HL-60 (cell line): Measurements from ENCODE around the gene RPL19.

Experiments
- CTCF ChIP-seq: IDR thresholded peaks from one replicate; pipeline ENCODE4 v1.5.1; 2011; ENCODE audit warnings: low read length, control low read depth, inconsistent platforms; ENCODE audit not compliant: insufficient read depth
- POLR2AphosphoS5 ChIP-seq: IDR thresholded peaks from 2 replicates; pipeline ENCODE4 v1.6.1; 2012; ENCODE audit warnings: low read depth

GRCh38 chr17:39191750-39192510 lies 8.2 kb upstream of the RPL19 start:
- TF ChIP-seq CTCF (no peak), POLR2AphosphoS5 (no peak)
